Germinal center (tissue), 1 donor: Measurements from ENCODE around the gene NHERF2.

Source experiments
- DNase-seq: peaks from one replicate; pipeline ENCODE4 v3.0.0; 2012; ENCODE audit warnings: mixed read lengths, low spot score

The NHERF2 gene

GRCh38 chr16:2083409-2083808, 56.7 kb downstream of the NHERF2 start:
- DNase-seq = no peak

GRCh38 chr16:2083876-2084780, 57.4 kb downstream of the NHERF2 start:
- DNase-seq = no peak

- no peak for DNase-seq
Observed at GRCh38 chr16:2084895-2085625, 58.4 kb downstream of the NHERF2 start.

- DNase-seq = no peak
Observed at GRCh38 chr16:2085669-2086068, 59.0 kb downstream of the NHERF2 start.

- DNase-seq = no peak
Observed at GRCh38 chr16:2086106-2086742, 59.5 kb downstream of the NHERF2 start.

GRCh38 chr16:2086812-2087747, 60.4 kb downstream of the NHERF2 start:
- DNase-seq = peak; percentile 61

GRCh38 chr16:2087748-2088631, 61.3 kb downstream of the NHERF2 start:
- no peak for DNase-seq
